Measurements from ENCODE around the gene CDK5RAP1.

GRCh38 chr20:33386673-33387072, 14.6 kb downstream of the CDK5RAP1 start:
- TF ChIP-seq CTCF (IDR thresholded peaks at IDR 0.05; ENCODE audit: low read depth, low read length, poor library complexity, severe bottlenecking) (no peak), EZH2phosphoT487 (IDR thresholded peaks at IDR 0.05; ENCODE audit: borderline replicate concordance, low read length) (no peak)
